Adipocyte (in vitro differentiated cells): ENCODE results near the gene TRIO.
"Not testable (repeated sequence)": the region's sequence is repeated elsewhere in the genome, so short reads cannot be mapped to it uniquely, and the experiment has no call there.

Experiments
- DNase-seq: peaks from one replicate; pipeline ENCODE4 v3.0.0-alpha.2; 2015; ENCODE audit warnings: low read depth
- H3K27me3 ChIP-seq: replicated peaks from 2 replicates; pipeline ENCODE4 v1.7.0; 2013; ENCODE audit warnings: mild to moderate bottlenecking, low read length, moderate library complexity; ENCODE audit not compliant: control insufficient read depth, insufficient read depth
- H3K36me3 ChIP-seq: 2 replicates; pipeline ENCODE4 v1.7.0; 2013; ENCODE audit warnings: low read length, mild to moderate bottlenecking, moderate library complexity; ENCODE audit not compliant: control insufficient read depth, insufficient read depth, severe bottlenecking
- H3K4me1 ChIP-seq: 2 replicates; pipeline ENCODE4 v1.7.0; 2013; ENCODE audit warnings: mild to moderate bottlenecking, low read length, moderate library complexity; ENCODE audit not compliant: control insufficient read depth, insufficient read depth
- H3K4me3 ChIP-seq: 2 replicates; pipeline ENCODE4 v1.7.0; 2013; ENCODE audit warnings: mild to moderate bottlenecking, low read length, moderate library complexity
- H3K9ac ChIP-seq: 2 replicates; pipeline ENCODE4 v1.7.0; 2013; ENCODE audit warnings: mild to moderate bottlenecking, low read length, moderate library complexity
- H3K9me3 ChIP-seq: 2 replicates; pipeline ENCODE4 v1.7.0; 2013; ENCODE audit warnings: mild to moderate bottlenecking, low read length, moderate library complexity; ENCODE audit not compliant: control insufficient read depth

The TRIO gene

DNA sequence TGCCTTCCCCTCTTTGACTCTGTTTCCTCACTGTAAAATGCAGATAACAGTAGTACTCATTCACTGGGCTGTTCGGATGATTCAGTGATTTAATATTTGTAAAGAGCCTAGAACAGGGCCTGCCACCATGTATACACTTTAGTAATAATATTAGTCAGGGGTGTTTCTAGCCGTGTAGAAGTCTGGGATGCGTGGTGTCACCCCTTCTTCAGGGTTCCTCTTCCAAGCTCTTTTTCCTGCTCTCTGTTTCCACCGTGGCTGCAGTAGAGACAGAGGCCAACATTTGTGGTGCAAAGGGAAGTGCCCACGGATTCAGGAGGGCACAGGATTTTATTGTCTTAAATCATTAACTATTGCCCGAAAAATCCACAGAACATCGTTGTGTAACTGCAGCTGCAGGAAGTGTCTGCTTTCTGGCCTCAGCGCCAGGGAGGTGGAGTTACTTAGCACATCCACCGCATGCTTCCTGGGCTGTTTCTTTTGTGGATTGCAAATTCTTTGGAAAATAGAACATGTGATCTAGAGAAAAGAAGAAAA, 61.7 kb downstream of the TRIO start:
- DNase-seq = peak; percentile 82
- H3K4me1 ChIP-seq = peaks cover 83% of the 10 kb centered on the region
- no peaks in the 10 kb centered on the region for H3K9me3 ChIP-seq
- H3K9ac ChIP-seq = peak overlapping the region; percentile 74
- no peaks in the 10 kb centered on the region for H3K36me3 ChIP-seq
- H3K4me3 ChIP-seq = peak overlapping the region; percentile 67
- no peaks in the 10 kb centered on the region for H3K27me3 ChIP-seq

DNA sequence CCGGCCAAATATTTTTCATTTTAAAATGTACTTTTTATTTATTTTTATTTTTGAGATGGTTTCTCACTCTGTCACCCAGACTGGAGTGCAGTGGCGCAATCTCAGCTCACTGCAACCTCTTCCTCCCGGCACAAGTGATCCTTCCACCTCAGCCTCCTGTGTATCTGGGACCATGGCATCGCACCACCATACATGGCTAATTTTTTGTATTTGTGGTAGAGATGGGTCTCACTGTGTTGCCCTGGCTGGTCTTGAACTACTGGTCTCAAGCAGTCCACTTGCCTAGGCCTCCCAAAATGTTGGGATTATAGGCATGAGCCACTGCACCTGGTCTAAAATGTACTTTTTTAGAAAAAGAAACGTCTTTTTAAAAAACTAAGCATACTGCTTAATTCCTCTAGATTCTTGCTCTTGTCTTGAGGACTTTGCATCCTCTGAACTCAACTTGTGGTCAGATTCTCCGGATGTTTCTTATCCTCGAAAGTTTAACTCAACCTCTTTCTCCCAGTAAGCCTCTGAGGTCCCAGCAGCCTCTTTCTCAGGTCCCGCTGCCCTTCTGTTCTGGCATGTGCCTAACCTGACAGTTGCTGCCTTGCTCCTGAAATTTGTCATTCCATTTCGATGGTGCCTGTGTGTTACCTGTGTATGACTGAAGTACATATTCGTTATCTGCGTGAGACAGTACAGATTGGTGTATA, 63.0 kb downstream of the TRIO start:
- Histone ChIP-seq H3K4me1 (peaks cover 77% of the 10 kb centered on the region), H3K36me3 (no peaks in the 10 kb centered on the region), H3K9me3 (no peaks in the 10 kb centered on the region), H3K27me3 (no peaks in the 10 kb centered on the region), H3K9ac (peak overlapping the region; percentile 49), H3K4me3 (no peak overlapping the region)
- no peak for DNase-seq

GRCh38 chr5:14207428-14207827, 64.3 kb downstream of the TRIO start:
- H3K36me3 ChIP-seq, H3K27me3 ChIP-seq, H3K4me3 ChIP-seq, H3K9me3 ChIP-seq, DNase-seq: not testable (repeated sequence)
- Histone ChIP-seq H3K9ac (peak overlapping the region; percentile 37), H3K4me1 (peaks cover 83% of the 10 kb centered on the region)

- DNase-seq = peak; percentile 81
- Histone ChIP-seq H3K4me1 (peaks cover 80% of the 10 kb centered on the region), H3K4me3 (peak overlapping the region; percentile 3), H3K27me3 (no peaks in the 10 kb centered on the region), H3K9me3 (no peaks in the 10 kb centered on the region), H3K36me3 (no peaks in the 10 kb centered on the region), H3K9ac (peak overlapping the region; percentile 37)
Observed at GRCh38 chr5:14208071-14209021, 65.2 kb downstream of the TRIO start.

DNA sequence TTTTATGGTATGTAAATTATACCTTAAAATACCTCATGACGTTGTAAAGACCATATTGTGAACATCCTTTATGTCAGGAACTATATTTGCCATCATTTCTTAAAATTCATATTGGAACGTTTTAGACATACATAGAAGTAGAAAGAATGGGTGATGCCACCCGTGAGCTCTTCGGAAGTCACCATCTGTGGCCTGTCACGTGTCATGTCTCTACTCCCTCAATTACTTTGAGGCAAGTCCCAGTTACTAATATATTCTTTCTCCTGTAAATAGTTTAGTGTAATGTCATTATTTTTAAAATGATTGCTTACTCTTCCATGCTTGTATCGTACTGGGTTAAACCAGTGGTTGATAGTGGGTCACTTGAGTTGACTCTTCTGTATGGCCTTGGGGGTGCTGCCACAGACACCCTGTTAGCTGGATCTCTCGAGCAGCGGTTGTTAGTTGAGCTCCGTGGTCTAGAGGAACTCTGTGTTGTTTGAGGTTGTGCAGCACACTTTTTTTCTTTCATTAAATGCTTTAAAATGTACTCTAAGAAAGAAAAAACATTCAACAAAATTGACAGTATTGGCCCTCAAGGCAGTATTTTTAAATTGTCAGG, 66.2 kb downstream of the TRIO start:
- Histone ChIP-seq H3K4me3 (peak overlapping the region; percentile 3), H3K9ac (peak overlapping the region; percentile 20), H3K9me3 (no peaks in the 10 kb centered on the region), H3K36me3 (no peaks in the 10 kb centered on the region), H3K27me3 (no peaks in the 10 kb centered on the region), H3K4me1 (peaks cover 70% of the 10 kb centered on the region)
- no peak for DNase-seq

GRCh38 chr5:14209836-14210235, 66.7 kb downstream of the TRIO start:
- no peak overlapping the region for H3K9ac ChIP-seq
- no peaks in the 10 kb centered on the region for H3K9me3 ChIP-seq
- no peaks in the 10 kb centered on the region for H3K36me3 ChIP-seq
- DNase-seq = no peak
- no peak overlapping the region for H3K4me3 ChIP-seq
- no peaks in the 10 kb centered on the region for H3K27me3 ChIP-seq
- peaks cover 65% of the 10 kb centered on the region for H3K4me1 ChIP-seq

GRCh38 chr5:14210729-14211128, 67.6 kb downstream of the TRIO start:
- Histone ChIP-seq H3K9me3 (no peaks in the 10 kb centered on the region), H3K4me1 (peaks cover 56% of the 10 kb centered on the region), H3K36me3 (no peaks in the 10 kb centered on the region), H3K27me3 (no peaks in the 10 kb centered on the region), H3K9ac (no peak overlapping the region), H3K4me3 (no peak overlapping the region)
- no peak for DNase-seq

DNA sequence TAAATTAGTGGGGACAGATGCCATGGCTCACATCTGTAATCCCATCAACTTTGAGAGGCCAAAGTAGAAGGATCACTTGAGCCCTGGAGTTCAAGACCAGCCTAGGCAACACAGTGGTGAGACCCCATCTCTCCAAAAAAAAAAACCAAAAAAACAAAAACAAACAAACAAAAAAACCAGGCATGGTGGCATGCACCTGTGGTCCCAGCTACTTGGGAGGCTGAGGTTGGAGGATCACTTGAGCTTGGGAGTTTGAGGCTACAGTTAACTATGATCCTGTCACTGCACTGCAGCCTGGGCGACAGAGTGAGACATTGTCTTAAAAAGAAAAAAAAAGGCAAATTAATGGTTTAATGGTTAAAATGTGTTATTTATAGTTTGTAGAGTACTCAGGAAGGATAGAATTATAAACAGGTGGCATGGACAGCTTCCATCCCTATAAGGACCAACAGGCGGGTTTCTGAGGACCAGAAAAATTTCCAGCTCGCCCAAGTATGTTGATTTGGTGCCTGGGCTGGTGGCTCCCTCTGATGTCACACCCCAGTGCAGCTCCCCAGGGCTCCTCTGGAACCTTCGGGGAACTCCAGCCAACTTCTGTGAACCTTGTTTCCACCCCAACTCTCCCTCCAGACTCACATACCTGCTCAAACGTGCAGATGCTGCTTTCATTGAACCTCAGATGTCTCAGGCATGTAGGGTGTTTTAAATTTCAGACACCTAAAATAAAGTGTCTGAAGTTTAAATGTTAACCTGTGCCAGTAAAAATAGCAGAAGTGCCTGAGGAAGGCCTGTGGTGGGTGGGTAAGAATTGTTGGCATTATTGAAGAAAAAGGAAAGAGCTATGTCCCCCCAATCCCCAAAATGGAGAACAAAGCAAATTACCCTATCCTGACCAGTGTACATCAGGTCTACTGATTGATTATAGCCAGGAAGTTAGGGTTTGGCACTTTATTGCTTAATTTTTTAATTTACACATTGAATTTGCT, 69.0 kb downstream of the TRIO start:
- no peak overlapping the region for H3K4me3 ChIP-seq
- H3K4me1 ChIP-seq = peaks cover 46% of the 10 kb centered on the region
- no peaks in the 10 kb centered on the region for H3K27me3 ChIP-seq
- H3K9me3 ChIP-seq = no peaks in the 10 kb centered on the region
- no peaks in the 10 kb centered on the region for H3K36me3 ChIP-seq
- no peak for DNase-seq
- no peak overlapping the region for H3K9ac ChIP-seq

DNA sequence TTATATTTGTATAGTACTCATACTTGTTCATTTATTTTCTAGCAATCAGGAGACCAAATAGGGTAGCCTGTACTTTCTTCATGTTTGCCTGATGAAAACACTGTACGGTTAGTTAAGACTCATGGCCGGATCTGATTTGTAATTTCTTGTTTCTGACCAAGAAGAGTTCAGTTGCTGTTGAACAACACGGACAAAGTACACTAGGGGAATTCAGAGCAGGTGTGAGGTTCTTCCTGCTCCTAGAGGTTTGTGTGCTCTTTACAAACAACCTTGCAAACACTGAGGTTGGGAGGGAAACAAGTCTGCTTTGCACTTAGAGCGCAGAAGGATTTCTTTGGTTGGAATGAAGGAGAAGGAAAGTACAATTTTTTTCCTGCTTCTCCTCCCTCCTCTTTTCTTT, 69.7 kb downstream of the TRIO start:
- Histone ChIP-seq H3K4me1 (peaks cover 45% of the 10 kb centered on the region), H3K27me3 (no peaks in the 10 kb centered on the region), H3K4me3 (no peak overlapping the region), H3K9me3 (no peaks in the 10 kb centered on the region), H3K36me3 (no peaks in the 10 kb centered on the region), H3K9ac (no peak overlapping the region)
- DNase-seq = no peak

GRCh38 chr5:14213253-14213652, 70.1 kb downstream of the TRIO start:
- Histone ChIP-seq H3K4me1 (peaks cover 45% of the 10 kb centered on the region), H3K9ac (no peak overlapping the region), H3K4me3 (no peak overlapping the region), H3K9me3 (no peaks in the 10 kb centered on the region), H3K27me3 (no peaks in the 10 kb centered on the region), H3K36me3 (no peaks in the 10 kb centered on the region)
- no peak for DNase-seq
